GM19463 (cell line): ENCODE data around the gene MIDN.
"Not testable (repeated sequence)": the region's sequence is repeated elsewhere in the genome, so short reads cannot be mapped to it uniquely, and the experiment has no call there.

Source experiments
- ATAC-seq: cut with Tn5 transposase; IDR thresholded peaks from one replicate; pipeline ENCODE4 v1.9.1; 2021; ENCODE audit warnings: mild to moderate bottlenecking, moderate library complexity; ENCODE audit not compliant: unreplicated experiment

Gene MIDN

DNA sequence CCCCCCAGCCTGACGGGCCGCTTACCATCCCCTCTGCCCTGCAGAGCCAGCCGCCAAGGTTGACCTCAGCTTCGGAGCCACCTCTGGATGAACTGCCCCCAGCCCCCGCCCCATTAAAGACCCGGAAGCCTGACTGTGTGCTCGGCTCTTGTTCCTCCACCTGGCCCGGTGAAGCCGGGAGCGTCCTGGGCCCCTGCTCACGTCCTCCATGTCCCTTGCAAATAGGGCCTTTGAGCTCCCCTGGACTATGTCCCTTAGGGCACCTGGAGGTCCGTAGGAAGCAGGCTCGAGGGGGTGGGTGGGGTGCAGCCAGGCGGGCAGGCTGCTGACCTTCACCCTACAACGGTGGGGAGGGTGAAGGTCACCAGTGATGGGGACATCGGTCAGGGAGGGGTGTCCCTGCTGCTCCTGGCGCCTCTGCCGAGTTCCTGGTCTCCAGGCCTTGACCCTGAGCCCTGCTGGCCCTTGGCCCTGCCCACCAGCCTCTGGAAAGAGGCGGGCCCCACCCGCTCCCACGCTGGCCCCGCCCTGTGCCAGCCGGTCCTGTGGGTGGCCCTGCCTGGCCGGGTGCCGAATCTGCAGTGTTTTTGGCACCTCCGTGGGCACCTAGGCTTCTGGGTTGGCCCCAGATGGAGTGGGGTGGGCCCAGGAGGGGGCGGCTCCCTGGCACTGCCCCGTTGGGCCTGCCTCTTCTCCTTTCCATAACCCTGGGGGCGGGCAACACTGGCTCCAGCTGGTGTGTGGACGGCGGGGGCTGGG is 3.5 kb upstream of the MIDN start:
- no peak for ATAC-seq

DNA sequence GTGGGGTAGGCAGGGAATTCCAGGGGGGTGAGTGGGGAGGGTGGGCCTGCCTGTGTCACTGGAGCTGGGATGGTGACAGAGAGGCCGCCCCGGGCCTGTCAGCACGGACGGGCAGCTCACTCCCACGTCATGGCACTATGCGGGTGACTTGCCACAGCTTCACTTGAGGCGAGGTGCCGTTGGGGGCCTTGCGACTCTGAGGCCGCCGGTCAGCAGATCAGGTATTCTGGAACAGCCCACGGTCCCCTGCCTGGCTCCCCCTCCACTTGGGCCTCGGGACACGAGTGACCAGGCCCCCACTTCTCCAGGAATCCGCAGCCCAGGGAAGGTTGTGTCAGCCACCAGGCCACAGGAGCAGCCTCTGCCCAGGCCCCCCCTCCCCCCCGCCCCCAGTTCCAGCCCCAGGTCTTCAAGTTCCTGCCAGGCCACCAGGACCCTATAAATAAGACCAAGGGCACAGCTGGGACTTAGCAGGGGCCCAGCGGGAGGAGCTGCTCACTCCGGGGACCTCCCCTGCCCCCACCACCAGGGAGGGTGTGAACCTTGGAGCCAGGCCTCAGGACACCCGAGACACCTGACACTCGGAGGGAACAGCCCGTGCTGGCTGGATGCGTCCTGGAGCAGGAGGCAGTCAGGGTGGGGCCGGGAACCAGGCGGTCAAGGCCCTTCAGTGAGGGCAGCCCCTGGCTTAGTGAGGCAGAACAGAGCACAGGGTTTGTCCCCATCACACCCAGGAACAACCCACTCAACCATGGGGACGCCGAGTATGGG is 2.7 kb upstream of the MIDN start:
- ATAC-seq: no peak

DNA sequence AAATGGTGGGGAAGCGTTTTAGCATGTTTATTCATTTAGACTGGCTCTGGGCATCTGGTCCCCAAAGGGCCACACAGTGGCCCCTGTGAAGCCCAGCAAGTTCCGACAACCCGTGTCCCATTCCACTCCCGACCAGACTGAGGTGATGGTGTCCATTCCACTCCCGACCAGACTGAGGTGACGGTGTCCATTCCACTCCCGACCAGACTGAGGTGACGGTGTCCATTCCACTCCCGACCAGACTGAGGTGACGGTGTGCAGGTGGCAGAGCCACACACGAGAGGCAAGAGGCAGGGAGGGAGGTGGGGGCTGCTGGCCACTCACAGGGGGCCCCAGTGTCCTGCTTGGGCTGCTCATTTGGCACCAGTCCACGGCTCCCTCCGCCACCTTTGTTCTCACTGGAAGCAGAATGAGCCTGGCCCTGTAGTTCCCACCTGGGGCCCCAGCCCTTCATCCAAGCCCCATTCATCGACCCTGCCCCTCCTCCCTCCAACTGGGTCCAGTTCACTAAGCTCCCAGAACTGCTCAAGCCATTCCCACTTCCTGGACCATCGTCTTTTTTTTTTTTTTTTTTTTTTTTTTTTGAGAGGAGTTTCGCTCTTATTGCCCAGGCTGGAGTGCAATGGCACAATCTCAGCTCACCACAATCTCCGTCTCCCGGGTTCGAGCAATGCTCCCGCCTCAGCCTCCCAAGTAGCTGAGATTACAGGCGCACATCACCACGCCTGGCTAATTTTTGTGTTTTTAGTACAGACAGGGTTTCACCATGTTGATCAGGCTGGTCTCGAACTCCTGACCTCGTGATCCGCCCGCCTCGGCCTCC is 1.9 kb upstream of the MIDN start:
- ATAC-seq: not testable (repeated sequence)

DNA sequence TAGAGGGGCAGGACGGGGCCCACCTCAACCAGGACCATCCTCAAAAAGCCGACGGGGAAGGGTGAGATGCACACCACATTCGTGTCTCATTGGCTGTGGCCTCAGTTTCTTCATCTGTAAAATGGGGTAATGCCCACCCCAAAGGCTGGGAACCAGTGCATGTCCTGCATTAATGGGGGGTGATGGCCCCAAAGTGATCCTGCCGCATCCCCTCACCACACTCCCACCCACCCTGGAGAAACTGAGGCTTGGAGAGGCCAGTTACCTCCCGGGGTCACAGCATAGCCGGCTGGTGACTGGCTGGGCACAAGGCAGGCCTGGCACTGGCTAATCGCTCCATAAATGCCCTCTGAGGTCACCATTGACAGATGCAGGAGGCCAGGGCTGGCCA is 640 bp upstream of the MIDN start:
- no peak for ATAC-seq

DNA sequence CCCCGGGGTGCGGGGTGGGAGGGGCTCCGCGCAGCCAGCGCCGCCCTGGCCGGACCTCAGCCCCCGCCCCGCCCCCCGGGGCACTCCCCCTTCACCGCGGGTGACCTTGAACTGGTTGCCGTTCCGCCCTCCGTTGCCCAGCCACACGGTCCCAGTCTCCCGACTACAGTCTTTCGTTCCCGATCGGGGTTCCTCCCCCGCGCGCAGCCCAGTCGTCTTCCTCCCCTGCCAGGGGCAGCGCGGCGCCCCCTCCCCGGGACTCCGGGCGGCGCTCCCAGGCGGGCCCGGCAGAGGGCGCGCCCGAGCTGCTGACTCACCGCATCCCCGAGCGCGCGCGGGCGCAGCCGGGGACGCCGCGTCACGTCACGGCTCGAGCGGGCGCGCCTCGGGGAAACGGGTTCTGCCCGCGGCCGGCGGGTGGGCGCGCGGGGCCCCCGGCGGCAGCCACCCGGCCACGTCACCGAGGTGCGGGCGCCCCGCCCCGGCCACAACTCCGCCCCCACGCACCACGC is 459 bp downstream of the MIDN start:
- ATAC-seq: peak; percentile 19

DNA sequence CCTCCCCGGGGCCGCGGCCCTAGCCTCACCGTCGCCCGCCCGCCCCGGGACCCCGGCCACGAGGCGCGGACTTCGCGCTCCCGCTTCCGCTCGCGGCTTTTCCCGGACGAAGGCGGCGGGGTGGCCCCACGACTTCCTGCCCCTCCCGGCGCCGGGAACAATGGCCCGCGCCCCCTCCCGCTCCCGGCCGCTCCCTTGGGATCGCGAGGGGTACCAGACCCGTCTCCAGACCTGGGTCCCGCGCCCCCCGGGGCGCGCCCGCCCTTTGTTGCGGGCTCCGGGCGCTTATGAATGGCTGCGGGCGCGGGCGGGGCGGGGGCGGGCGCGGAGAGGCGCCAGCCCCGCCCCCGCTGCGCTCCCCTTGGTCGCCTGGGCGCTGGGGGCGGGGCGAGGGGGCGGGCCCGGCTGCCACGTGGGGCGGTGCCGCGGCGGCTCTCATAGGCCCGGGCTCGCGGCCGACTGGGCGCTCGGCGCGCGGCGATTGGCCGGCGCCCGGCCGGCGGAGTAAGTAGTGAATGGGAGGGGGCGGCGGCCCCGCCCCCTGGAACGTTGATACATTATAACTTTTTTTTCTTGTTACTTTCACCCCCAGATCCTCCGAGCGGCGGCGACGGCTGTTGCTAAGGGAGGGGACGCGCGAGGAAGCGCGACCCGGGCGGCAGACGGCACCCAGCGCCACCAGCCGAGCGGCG is 1.1 kb downstream of the MIDN start:
- peak; percentile 43 for ATAC-seq

DNA sequence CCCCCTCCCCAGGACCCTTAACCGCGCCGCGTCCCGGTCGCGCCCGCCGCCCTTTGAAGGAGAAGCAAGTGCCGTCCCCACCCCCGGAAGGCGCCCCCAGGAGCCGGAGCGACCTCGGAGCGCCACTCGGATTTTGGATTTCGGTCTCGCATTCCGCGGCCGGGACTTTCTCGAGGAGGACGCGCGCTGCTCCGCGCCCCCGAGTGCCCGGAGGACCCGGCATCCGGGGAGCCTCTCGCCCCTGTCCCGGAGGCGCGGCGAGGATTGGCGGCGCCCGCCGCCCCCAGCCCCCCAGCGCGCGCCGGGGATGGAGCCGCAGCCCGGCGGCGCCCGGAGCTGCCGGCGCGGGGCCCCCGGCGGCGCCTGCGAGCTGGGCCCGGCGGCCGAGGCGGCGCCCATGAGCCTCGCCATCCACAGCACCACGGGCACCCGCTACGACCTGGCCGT is 1.6 kb downstream of the MIDN start:
- ATAC-seq: no peak

DNA sequence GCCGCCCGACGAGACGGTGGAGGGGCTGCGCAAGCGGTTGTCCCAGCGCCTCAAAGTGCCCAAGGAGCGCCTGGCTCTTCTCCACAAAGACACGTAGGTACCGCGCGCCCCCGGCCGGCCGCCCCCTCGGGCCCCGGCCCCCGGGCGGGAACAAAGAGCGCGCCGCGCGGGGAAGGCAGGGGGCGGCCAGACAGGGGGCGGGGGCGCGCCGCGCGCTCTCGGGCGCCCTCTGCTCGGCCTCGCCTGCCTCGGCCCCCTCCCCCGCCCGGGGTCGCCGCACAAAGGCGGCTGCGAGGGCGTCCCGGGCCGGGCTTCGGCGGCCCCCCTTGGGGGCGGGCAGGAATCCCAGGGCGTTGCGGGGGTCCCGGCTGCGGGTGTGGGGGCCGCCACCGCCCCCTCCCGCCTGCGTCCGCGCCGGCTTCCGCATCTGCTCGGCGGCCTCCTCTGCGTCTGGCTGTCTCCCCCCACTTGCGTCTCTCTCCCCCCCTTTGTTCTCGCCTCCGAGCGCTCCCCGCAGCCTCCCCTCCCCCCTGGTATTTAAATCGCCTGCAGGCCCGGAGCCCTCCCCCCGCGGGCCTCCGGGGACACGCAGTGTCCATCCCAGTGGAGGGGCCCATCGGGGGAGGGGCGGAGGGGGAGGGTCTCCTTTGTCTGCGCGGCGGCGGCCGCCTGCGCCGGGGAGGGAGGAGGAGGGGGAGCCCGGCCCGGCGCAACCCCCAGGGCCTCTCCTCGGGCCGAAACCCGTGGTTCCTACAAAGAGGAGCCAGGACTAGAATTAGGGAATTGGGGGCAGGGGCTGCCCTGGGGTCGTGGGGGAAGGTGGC is 2.3 kb downstream of the MIDN start:
- no peak for ATAC-seq

DNA sequence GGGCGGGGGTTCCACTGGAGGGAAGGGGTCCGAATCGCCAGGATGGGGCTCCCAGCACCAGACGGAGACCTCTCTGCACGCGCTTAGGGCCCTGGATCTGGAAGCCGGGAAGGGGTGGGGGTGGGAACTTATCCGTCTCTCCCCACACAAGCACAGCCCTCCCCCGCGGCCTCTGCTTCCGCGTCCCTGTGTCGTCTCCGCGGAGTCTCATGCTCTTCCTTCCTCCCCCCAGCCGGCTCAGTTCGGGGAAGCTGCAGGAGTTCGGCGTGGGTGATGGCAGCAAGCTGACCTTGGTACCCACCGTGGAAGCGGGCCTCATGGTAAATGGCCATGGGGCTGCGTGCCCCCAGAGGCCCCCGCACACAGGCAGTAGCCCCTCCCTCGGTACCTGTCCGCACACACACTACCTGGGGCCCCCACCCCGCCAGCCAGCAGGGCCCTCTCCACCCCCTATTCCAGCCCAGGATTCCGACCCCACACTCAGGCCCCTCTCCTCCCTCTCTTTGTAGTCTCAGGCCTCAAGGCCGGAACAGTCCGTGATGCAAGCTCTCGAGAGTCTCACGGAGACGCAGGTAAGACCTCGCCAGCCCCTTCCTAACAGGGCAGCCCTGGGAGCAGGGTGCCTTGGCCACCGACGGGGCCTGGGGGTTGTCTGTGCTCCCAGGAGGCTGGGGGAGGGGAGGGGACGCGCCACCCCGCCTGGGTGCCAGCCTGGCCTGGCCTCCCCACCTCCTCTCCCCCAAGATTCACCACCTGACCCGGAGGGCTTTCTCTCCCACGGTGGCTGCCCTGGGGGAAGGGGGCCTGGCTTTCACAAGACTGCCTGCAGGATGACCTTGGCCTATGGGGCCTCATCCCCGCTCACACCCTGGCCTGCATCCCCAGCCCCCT is 3.2 kb downstream of the MIDN start:
- ATAC-seq: no peak

DNA sequence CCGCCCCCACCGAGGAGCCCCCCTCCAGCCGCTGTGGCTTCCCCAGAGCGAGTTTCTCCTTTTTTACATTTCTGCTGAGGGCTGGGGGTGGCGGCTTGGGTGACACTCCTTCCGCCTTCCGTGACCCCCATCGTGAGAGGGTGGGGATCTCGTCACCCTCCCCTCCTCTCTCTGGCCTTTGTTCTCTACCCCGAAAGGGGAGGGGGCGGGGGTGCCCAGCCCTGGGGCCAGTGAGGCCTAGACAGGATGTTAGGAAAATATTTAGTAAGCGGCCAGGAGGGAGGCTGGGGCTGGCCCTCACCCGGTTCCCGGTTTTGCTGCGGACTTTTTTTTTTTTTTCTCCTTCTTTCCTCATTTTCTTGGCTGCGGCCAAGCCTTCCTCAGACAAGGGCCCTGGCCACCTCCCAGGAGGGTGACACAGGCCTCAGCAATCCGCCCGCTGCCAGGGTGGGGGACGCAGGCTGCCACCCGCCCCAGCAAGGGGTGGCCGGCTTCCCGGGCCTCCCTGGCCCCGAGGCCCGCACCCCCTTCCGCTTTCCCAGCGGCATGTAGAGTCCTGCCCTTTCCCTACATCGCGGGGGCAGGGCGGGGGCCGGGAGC is 3.9 kb downstream of the MIDN start:
- no peak for ATAC-seq

DNA sequence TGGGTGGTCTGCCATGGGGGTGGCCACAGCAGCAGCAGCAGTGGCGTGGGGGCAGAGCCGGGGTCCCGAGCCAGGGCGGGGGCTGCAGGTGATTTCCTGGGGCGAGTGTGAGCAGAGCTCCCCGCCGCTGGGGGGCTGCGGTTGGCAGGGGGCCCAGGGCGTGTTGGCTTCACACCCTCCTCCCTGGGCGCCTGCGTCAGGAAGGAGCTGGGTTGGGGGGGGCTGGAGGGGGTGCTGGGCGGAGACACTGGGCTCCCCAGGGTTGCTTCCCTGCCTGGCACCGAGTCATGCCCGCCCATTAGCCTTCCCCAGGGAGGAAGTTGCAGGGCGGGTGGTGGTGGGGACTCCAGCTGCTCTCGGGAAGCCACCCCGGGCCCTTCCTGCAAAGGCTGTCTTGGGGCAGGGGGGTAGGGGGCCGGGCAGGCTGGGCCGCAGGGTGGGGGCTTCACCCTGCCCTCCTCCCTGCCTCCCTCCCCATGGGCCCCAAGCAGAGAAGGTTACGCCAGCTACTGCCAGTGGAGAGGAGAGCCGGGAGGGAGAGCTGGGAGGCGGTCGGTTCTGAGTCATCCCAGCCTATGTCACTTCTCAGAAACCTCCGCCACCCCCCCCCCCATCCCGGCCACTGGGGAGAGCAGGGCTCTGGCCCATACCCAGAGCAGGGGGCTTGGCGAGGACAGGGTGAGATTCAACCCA is 4.6 kb downstream of the MIDN start:
- no peak for ATAC-seq

DNA sequence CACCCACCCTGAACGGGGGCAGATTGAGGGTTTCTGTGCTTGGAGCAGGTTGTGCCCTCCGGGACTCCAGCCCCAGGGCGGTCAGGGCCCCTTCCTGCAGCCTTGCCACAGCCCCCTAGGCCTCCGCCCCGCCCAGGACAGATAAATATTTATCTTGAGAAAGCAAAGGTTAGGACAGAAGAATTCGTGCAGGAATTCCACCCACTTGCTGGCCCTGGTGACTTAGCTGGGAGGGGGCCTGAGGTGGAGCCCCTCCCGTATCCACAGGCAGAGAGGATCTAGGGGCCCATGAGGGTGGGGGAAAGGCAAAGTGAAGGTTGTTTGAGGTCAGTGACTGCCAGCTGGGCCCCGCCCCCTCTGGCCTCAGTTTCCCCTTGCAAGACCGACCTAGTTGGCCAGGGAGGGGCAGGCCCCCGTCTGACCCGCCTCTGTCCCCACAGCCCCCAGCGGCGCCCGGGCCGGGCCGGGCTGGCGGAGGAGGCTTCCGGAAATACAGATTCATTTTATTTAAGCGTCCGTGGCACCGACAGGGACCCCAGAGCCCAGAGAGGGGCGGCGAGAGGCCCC is 5.2 kb downstream of the MIDN start:
- no peak for ATAC-seq

DNA sequence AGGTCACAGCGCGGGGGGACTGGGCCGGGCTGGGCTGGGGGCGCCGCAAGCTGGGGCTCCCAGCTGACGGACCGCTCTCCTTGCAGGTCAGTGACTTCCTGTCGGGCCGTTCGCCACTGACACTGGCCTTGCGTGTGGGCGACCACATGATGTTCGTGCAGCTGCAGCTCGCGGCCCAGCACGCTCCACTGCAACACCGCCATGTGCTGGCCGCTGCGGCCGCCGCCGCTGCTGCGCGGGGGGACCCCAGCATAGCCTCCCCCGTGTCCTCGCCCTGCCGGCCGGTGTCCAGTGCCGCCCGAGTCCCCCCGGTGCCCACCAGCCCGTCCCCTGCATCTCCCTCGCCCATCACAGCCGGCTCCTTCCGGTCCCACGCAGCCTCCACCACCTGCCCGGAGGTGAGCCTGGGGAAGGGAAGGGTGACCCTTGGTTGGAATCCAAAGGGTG is 5.7 kb downstream of the MIDN start:
- no peak for ATAC-seq

DNA sequence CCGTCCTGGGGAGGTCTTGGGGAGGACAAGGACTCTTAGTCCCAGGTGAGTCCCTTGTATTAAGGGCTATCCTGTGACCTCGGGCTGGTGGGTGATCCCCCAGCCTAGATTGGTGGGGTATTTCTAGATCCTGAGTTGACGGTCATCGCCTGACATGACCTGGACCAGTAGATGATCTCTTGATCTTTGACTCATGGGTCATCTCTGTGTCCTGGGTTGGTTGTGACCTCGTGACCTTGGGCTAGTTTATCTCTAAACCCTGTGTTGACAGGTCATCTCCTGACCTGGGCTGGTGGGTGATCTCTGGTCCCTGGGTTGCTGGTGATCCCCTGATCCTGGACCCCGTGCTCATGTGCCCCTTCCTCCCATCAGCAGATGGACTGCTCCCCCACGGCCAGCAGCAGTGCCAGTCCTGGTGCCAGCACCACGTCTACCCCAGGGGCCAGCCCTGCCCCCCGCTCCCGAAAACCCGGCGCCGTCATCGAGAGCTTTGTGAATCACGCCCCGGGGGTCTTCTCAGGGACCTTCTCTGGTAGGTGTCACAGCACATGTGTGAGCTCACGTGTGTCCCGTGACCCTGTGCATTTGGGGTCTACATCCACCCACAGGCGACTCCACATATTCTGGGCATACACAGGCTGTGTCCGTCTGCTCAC is 6.3 kb downstream of the MIDN start:
- no peak for ATAC-seq

DNA sequence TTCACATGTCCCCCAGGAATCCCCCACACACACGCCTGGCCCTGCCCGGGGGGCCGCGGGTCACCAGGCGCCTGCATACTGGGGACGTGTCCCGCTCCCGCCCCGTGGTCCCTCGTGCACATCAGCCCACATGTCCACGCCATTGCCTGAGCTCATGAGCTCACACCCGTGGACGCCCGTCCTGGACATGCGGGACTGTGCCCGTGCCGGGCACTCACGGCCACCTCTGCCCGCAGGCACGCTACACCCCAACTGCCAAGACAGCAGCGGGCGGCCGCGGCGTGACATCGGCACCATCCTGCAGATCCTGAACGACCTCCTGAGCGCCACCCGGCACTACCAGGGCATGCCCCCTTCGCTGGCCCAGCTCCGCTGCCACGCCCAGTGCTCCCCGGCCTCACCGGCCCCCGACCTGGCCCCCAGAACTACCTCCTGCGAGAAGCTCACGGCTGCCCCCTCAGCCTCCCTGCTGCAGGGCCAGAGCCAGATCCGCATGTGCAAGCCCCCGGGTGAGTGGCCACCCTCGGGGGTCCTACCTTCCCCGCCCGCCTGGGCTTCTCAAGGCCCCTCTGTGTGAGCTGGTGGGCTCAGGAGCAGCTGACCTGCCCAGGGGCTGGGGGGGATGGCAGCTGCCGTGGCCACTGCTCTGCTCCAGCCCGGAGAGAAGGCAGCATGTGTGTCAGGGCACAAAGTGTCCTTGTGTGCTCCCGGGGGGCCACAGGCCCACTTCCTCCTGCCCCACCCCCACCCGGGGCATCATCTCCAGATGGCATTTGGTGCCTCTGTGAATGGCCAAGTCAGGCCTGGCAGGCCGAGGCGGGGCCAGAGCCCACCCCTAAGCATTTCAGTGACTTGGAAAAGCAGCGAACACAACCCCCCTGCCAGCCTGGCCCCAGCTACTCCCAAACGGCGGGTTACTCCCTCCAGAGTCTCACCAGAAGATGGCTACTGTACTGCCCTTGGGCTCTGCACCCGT is 7.1 kb downstream of the MIDN start:
- ATAC-seq: no peak
